GM13977 (cell line): ENCODE results near the gene RTL1.

Source experiments
- DNase-seq: peaks from one replicate; pipeline ENCODE4 v3.0.0; 2012; ENCODE audit warnings: low spot score
- CTCF ChIP-seq: IDR thresholded peaks from 2 replicates; pipeline ENCODE4 v1.5.1; 2012; ENCODE audit warnings: mild to moderate bottlenecking, control low read depth; ENCODE audit not compliant: insufficient read depth; ENCODE audit errors: extremely low read depth, missing control alignments
- in situ Hi-C: fragments of 300-500 bp; cut with MboI; formaldehyde crosslinking; loops from one replicate; pipeline ENCODE4 v1.12.0; 2022; ENCODE audit warnings: low sequenced_read_pairs, low pct_unique_long_range_greater_than_20kb, mixed read lengths, inconsistent platforms; ENCODE audit not compliant: unreplicated experiment

The RTL1 gene

GRCh38 chr14:100865682-100866591 is 37.6 kb downstream of the RTL1 start:
- DNase-seq: no peak
- no peak for TF ChIP-seq CTCF
- in situ Hi-C loops: loop anchor here (25.0 kb wide), 1 partner anchor 771 kb away; no protein-coding TSS in a partner anchor

- TF ChIP-seq CTCF: no peak
- DNase-seq: no peak
- in situ Hi-C loops: loop anchor here (25.0 kb wide), 1 partner anchor 772 kb away; no protein-coding TSS in a partner anchor
These were observed 38.4 kb downstream of the RTL1 start for GRCh38 chr14:100864960-100865681.

GRCh38 chr14:100864206-100864605 is 39.3 kb downstream of the RTL1 start:
- TF ChIP-seq CTCF: no peak
- no peak for DNase-seq
- in situ Hi-C loops: loop anchor here (25.0 kb wide), 1 partner anchor 773 kb away; no protein-coding TSS in a partner anchor

- no peak for TF ChIP-seq CTCF
- DNase-seq: no peak
- in situ Hi-C loops: loop anchor here (25.0 kb wide), 1 partner anchor 775 kb away; no protein-coding TSS in a partner anchor
These were observed 40.7 kb downstream of the RTL1 start for GRCh38 chr14:100862793-100863192.

DNA sequence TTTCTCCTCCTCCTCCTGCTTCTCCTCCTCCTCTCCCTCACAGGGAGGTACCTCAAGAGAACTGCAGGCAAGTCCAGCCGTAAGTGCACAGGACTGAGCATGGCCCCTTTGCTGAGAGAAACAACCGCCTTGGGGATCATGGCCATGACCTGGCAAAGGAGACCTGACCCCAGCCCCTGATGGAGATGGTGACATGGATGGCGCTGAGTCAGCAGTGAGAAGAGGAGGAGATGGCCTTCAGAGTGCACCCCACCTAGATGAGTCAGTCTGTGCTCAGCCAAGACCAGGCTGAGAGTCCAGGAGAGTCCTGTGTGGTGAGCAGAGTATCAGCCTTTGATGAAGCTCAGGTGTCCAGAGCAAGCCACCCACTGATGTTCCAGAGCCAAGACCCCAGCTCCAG is 41.2 kb downstream of the RTL1 start:
- no peak for DNase-seq
- TF ChIP-seq CTCF: no peak
- in situ Hi-C loops: loop anchor here (25.0 kb wide), 1 partner anchor 775 kb away; no protein-coding TSS in a partner anchor

DNA sequence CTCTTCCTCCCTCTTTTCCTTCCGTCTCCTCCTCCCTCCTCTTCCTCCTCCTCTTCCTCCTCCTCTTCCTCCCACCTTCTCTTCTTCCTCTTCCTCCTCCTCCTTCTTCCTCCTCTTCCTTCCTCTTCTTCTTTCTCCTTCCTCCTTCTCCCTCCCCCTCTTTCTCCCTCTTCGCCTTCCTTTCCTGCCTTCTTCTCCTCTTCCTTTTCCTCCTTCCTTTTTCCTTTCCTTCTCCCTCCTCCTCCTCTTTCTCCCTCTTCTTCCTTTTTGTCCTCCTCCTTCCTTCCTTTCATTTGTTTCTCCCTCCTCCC is 41.6 kb downstream of the RTL1 start:
- DNase-seq: no peak
- TF ChIP-seq CTCF: no peak
- in situ Hi-C loops: loop anchor here (25.0 kb wide), 1 partner anchor 775 kb away; no protein-coding TSS in a partner anchor
